Upper lobe of left lung (tissue), 4 donors: ENCODE results near the gene ING3.

Experiments used
- CTCF ChIP-seq, 6 experiments: fragments of 450-650 bp in 4 of 6; fragments of 200-600 bp in 2 of 6; sonication (generic) in 2 of 6; IDR thresholded peaks; one replicate each; pipeline ENCODE4 v1.5.1; 2016 to 2019; ENCODE audit warnings: antibody characterized with exemption in 6 of 6
- EP300 ChIP-seq, 4 donors: sonication (generic); formaldehyde crosslinking; IDR thresholded peaks; one replicate each; pipeline ENCODE4 v1.5.1; 2017; ENCODE audit warnings: antibody characterized with exemption in 4 of 4, control low read depth in 2 of 4
- POLR2AphosphoS5 ChIP-seq, 2 donors: sonication (generic); formaldehyde crosslinking; IDR thresholded peaks; one replicate each; pipeline ENCODE4 v1.5.1; 2017; ENCODE audit warnings: antibody characterized with exemption in 2 of 2

- TF ChIP-seq CTCF (IDR thresholded peaks at IDR 0.05) (no peak), POLR2AphosphoS5 (IDR thresholded peaks at IDR 0.05) (no peak), EP300 (IDR thresholded peaks at IDR 0.05) (no peak)
Observed at GRCh38 chr7:120987280-120987679, 36.7 kb downstream of the ING3 start.
